WTC11 (cell line): ENCODE results near the gene KDF1. TPM values are rescaled to one million over a fixed set of nuclear protein-coding genes. Genes with fewer than 3 reads are reported as not detected.

Source experiments
- ATAC-seq: fragments of 200-7000 bp; cut with Tn5 transposase; 2 replicates; pipeline ENCODE4 v1.10.0; 2021; ENCODE audit warnings: mild to moderate bottlenecking, moderate library complexity
- CTCF ChIA-PET: fragments of 300-600 bp; sonication (Branson Sonifier 250); formaldehyde crosslinking; loops from one replicate; lab custom pipeline; 2021; ENCODE audit warnings: antibody characterized with exemption; lab: Charles Lee
- POLR2A ChIA-PET: fragments of 350-600 bp; sonication (Branson Sonifier 250); formaldehyde crosslinking; loops from one replicate; lab custom pipeline; 2021; ENCODE audit warnings: antibody characterized with exemption; lab: Charles Lee
- DNase-seq: peaks from one replicate; pipeline ENCODE4 v3.0.0; 2021; ENCODE audit warnings: low spot score
- H3K27ac Mint-ChIP-seq: 2 replicates; pipeline ENCODE4 v1.8.0; 2021; ENCODE audit warnings: mixed read lengths
- H3K27me3 Mint-ChIP-seq: 2 replicates; pipeline ENCODE4 v1.8.0; 2021; ENCODE audit warnings: low read depth, mild to moderate bottlenecking, moderate library complexity, mixed read lengths
- H3K36me3 Mint-ChIP-seq: 2 replicates; pipeline ENCODE4 v1.8.0; 2021; ENCODE audit warnings: mixed read lengths
- H3K4me1 Mint-ChIP-seq: 2 replicates; pipeline ENCODE4 v1.8.0; 2022; ENCODE audit warnings: mixed read lengths
- H3K4me3 Mint-ChIP-seq: 2 replicates; pipeline ENCODE4 v1.8.0; 2021; ENCODE audit warnings: mild to moderate bottlenecking, moderate library complexity, mixed read lengths
- H3K9me3 Mint-ChIP-seq: 2 replicates; pipeline ENCODE4 v1.8.0; 2021; ENCODE audit warnings: mixed read lengths
- ARID4B ChIP-seq: sonication (generic); formaldehyde crosslinking; IDR thresholded peaks from 2 replicates; pipeline ENCODE4 v1.8.0; 2023; ENCODE audit warnings: missing genetic modification reagents, mild to moderate bottlenecking, borderline replicate concordance
- ATF6 ChIP-seq: sonication (generic); formaldehyde crosslinking; IDR thresholded peaks from 2 replicates; pipeline ENCODE4 v1.8.1; 2023; ENCODE audit warnings: mild to moderate bottlenecking, missing genetic modification reagents
- CDX4 ChIP-seq: fragments of 250-450 bp; sonication (Bioruptor Pico); IDR thresholded peaks from 2 replicates; pipeline ENCODE4 v1.9.0; 2021; ENCODE audit warnings: moderate library complexity, mild to moderate bottlenecking, inconsistent platforms, borderline replicate concordance
- FOXK1 ChIP-seq: sonication (generic); formaldehyde crosslinking; IDR thresholded peaks from 2 replicates; pipeline ENCODE4 v1.8.0; 2022; ENCODE audit warnings: mild to moderate bottlenecking, moderate library complexity, missing genetic modification reagents
- GABPB1 ChIP-seq: sonication (generic); formaldehyde crosslinking; IDR thresholded peaks from 2 replicates; pipeline ENCODE4 v1.8.1; 2023; ENCODE audit warnings: mild to moderate bottlenecking, missing genetic modification reagents
- IRF2 ChIP-seq: sonication (generic); formaldehyde crosslinking; IDR thresholded peaks from 2 replicates; pipeline ENCODE4 v1.8.0; 2022; ENCODE audit warnings: low read depth, missing genetic modification reagents, borderline replicate concordance
- JUN ChIP-seq: sonication (generic); formaldehyde crosslinking; IDR thresholded peaks from 2 replicates; pipeline ENCODE4 v1.8.0; 2023; ENCODE audit warnings: mild to moderate bottlenecking, missing genetic modification reagents
- MLX ChIP-seq: sonication (generic); formaldehyde crosslinking; IDR thresholded peaks from 2 replicates; pipeline ENCODE4 v1.8.1; 2023; ENCODE audit warnings: mild to moderate bottlenecking, missing genetic modification reagents, moderate library complexity
- NFATC4 ChIP-seq: fragments of 250-450 bp; sonication (Bioruptor Pico); IDR thresholded peaks from 2 replicates; pipeline ENCODE4 v1.9.0; 2021; ENCODE audit warnings: mild to moderate bottlenecking
- OVOL2 ChIP-seq: fragments of 250-450 bp; sonication (Bioruptor Pico); IDR thresholded peaks from 2 replicates; pipeline ENCODE4 v1.9.0; 2021; ENCODE audit warnings: mild to moderate bottlenecking, borderline replicate concordance
- PRDM15 ChIP-seq: sonication (generic); formaldehyde crosslinking; IDR thresholded peaks from 2 replicates; pipeline ENCODE4 v1.8.0; 2022; ENCODE audit warnings: missing genetic modification reagents
- PRRX2 ChIP-seq: fragments of 250-450 bp; sonication (Bioruptor Pico); IDR thresholded peaks from 2 replicates; pipeline ENCODE4 v1.8.0; 2021; ENCODE audit warnings: mild to moderate bottlenecking
- TP53 ChIP-seq: sonication (generic); formaldehyde crosslinking; IDR thresholded peaks from 2 replicates; pipeline ENCODE4 v1.8.1; 2023; ENCODE audit warnings: mild to moderate bottlenecking, missing genetic modification reagents
- USF2 ChIP-seq: sonication (generic); formaldehyde crosslinking; IDR thresholded peaks from 2 replicates; pipeline ENCODE4 v1.8.1; 2023; ENCODE audit warnings: mild to moderate bottlenecking, missing genetic modification reagents, moderate library complexity
- ZNF232 ChIP-seq: sonication (generic); formaldehyde crosslinking; IDR thresholded peaks from 2 replicates; pipeline ENCODE4 v1.8.0; 2022; ENCODE audit warnings: mild to moderate bottlenecking, missing genetic modification reagents
- ZNF263 ChIP-seq: sonication (generic); formaldehyde crosslinking; IDR thresholded peaks from 2 replicates; pipeline ENCODE4 v1.8.1; 2022; ENCODE audit warnings: low read depth, mild to moderate bottlenecking, moderate library complexity, missing genetic modification reagents
- ZNF317 ChIP-seq: sonication (generic); formaldehyde crosslinking; IDR thresholded peaks from 2 replicates; pipeline ENCODE4 v1.8.1; 2023; ENCODE audit warnings: low read depth, mild to moderate bottlenecking, moderate library complexity, missing genetic modification reagents, borderline replicate concordance
- ZNF512 ChIP-seq: sonication (generic); formaldehyde crosslinking; IDR thresholded peaks from 2 replicates; pipeline ENCODE4 v1.8.1; 2022; ENCODE audit warnings: missing genetic modification reagents, borderline replicate concordance
- total RNA-seq: library from RNA; stranded (reverse); gene quantifications from 3 replicates; pipeline ENCODE4 v1.2.3, GENCODE V29; 2021

KDF1 gene
- total RNA-seq, 1 experiment from 2014 or later: 19.0 TPM

- POLR2A ChIA-PET: interaction anchor here (0.8 kb wide), 1 partner anchor 22 kb away, joined by 3 read pairs; no protein-coding TSS in a partner anchor
- CTCF ChIA-PET: interaction anchor here (0.5 to 1.6 kb wide), 4 partner anchors 25 to 275 kb away, joined by 3 to 8 read pairs (median 3); no protein-coding TSS in a partner anchor
- no peak overlapping the region for H3K27ac Mint-ChIP-seq
- peak; percentile 48 for ATAC-seq
- H3K9me3 Mint-ChIP-seq: no peaks in the 10 kb centered on the region
- H3K27me3 Mint-ChIP-seq: peaks cover 5% of the 10 kb centered on the region
- TF ChIP-seq PRDM15 (CRISPR knock-in tag) (no peak), ATF6 (no peak), ZNF317 (CRISPR knock-in tag) (no peak), ZNF512 (no peak), CDX4 (CRISPR knock-in tag) (no peak)
- H3K36me3 Mint-ChIP-seq: no peaks in the 10 kb centered on the region
- DNase-seq: no peak
- peaks cover 14% of the 10 kb centered on the region for H3K4me1 Mint-ChIP-seq
- H3K4me3 Mint-ChIP-seq: no peak overlapping the region
These were observed 12.1 kb upstream of the KDF1 start for GRCh38 chr1:26972390-26972789.

GRCh38 chr1:26971590-26971989, 11.3 kb upstream of the KDF1 start:
- peaks cover 17% of the 10 kb centered on the region for H3K4me1 Mint-ChIP-seq
- no peak overlapping the region for H3K4me3 Mint-ChIP-seq
- peaks cover 5% of the 10 kb centered on the region; the same call in 1 of the 2 replicates for H3K27me3 Mint-ChIP-seq
- no peak for ATAC-seq
- no peaks in the 10 kb centered on the region for H3K9me3 Mint-ChIP-seq
- ChIA-PET CTCF (interaction anchor here (1.0 to 1.6 kb wide), 2 partner anchors 26 to 37 kb away, joined by 3 to 8 read pairs; no protein-coding TSS in a partner anchor), POLR2A (interaction anchor here (0.8 kb wide), 1 partner anchor 23 kb away, joined by 3 read pairs; no protein-coding TSS in a partner anchor)
- DNase-seq: no peak
- H3K27ac Mint-ChIP-seq: no peak overlapping the region
- H3K36me3 Mint-ChIP-seq: no peaks in the 10 kb centered on the region
- TF ChIP-seq ARID4B (CRISPR knock-in tag): no peak
- no peak for TF ChIP-seq FOXK1 (CRISPR knock-in tag)
- TF ChIP-seq NFATC4: no peak
- TF ChIP-seq PRRX2 (CRISPR knock-in tag): no peak
- no peak for TF ChIP-seq ZNF232 (CRISPR knock-in tag)
- no peak for TF ChIP-seq TP53 (CRISPR knock-in tag)
- no peak for TF ChIP-seq USF2 (CRISPR knock-in tag)
- TF ChIP-seq ZNF263 (CRISPR knock-in tag): no peak
- no peak for TF ChIP-seq ZNF317 (CRISPR knock-in tag)
- TF ChIP-seq OVOL2 (CRISPR knock-in tag): no peak
- no peak for TF ChIP-seq JUN (CRISPR knock-in tag)
- no peak for TF ChIP-seq MLX (CRISPR knock-in tag)
- no peak for TF ChIP-seq GABPB1
- no peak for TF ChIP-seq IRF2 (CRISPR knock-in tag)
